ENCODE data around the gene ZFPM1. TPM values are rescaled to one million over a fixed set of nuclear protein-coding genes. Genes with fewer than 3 reads are reported as not detected.
A peak's percentile ranks its signal among the peaks of the same experiment; 100 is the strongest.

ZFPM1 gene
- total and polyA plus RNA-seq, 7 experiments from 2014 or later: 0.15 to 28.1 (median 13.5) TPM

GRCh38 chr16:88422733-88423447, 30.2 kb upstream of the ZFPM1 start:
- Mint-ChIP-seq H3K36me3 (no peaks in the 10 kb centered on the region), H3K27ac (no peak overlapping the region), H3K4me3 (no peak overlapping the region), H3K9me3 (peaks cover 0 to 3% (median 0%) of the 10 kb centered on the region in 11 donors), H3K27me3 (peaks cover 0 to 7% (median 0%) of the 10 kb centered on the region in 5 donors), H3K4me1 (peaks cover 0 to 8% (median 3%) of the 10 kb centered on the region in 7 donors)
- Histone ChIP-seq H3K4me3 (ENCODE audit: low read length) (no peak overlapping the region), H3K4me1 (ENCODE audit: control insufficient read depth in 2 of 2, insufficient read depth in 2 of 2, low read length in 2 of 2) (no peaks in the 10 kb centered on the region), H3K9me3 (ENCODE audit: control insufficient read depth in 2 of 3, low read length in 3 of 3) (no peaks in the 10 kb centered on the region), H3K27ac (ENCODE audit: low read depth, low read length) (no peak overlapping the region), H3K36me3 (ENCODE audit: control insufficient read depth in 2 of 3, insufficient read depth in 3 of 3, low read length in 3 of 3) (no peaks in the 10 kb centered on the region), H3K27me3 (ENCODE audit: control insufficient read depth in 2 of 2, insufficient read depth in 2 of 2, low read length in 2 of 2) (no peaks in the 10 kb centered on the region)
- DNase-seq (no peak), ATAC-seq (no peak)
- intact Hi-C loops (cut with micrococcal nuclease): no loop called here
- POLR2A ChIA-PET: no interaction called here
- CTCF ChIA-PET: no interaction called here

GRCh38 chr16:88423448-88423850, 29.6 kb upstream of the ZFPM1 start:
- CTCF ChIA-PET: no interaction called here
- no peaks in the 10 kb centered on the region for H3K36me3 Mint-ChIP-seq
- Histone ChIP-seq H3K4me1 (ENCODE audit: control insufficient read depth in 2 of 2, insufficient read depth in 2 of 2, low read length in 2 of 2) (no peaks in the 10 kb centered on the region), H3K4me3 (ENCODE audit: low read length) (no peak overlapping the region), H3K27me3 (ENCODE audit: control insufficient read depth in 2 of 2, insufficient read depth in 2 of 2, low read length in 2 of 2) (no peaks in the 10 kb centered on the region), H3K27ac (ENCODE audit: low read depth, low read length) (no peak overlapping the region), H3K9me3 (ENCODE audit: control insufficient read depth in 2 of 3, low read length in 3 of 3) (no peaks in the 10 kb centered on the region), H3K36me3 (ENCODE audit: control insufficient read depth in 2 of 3, insufficient read depth in 3 of 3, low read length in 3 of 3) (no peaks in the 10 kb centered on the region)
- POLR2A ChIA-PET: no interaction called here
- H3K27me3 Mint-ChIP-seq: peaks cover 0 to 7% (median 0%) of the 10 kb centered on the region in 5 donors
- intact Hi-C loops (cut with micrococcal nuclease): no loop called here
- peaks cover 0 to 8% (median 3%) of the 10 kb centered on the region in 7 donors for H3K4me1 Mint-ChIP-seq
- no peak overlapping the region for H3K27ac Mint-ChIP-seq
- no peak overlapping the region for H3K4me3 Mint-ChIP-seq
- ATAC-seq (no peak), DNase-seq (no peak)
- peaks cover 0 to 3% (median 0%) of the 10 kb centered on the region in 11 donors for H3K9me3 Mint-ChIP-seq

GRCh38 chr16:88424587-88425235, 28.4 kb upstream of the ZFPM1 start:
- no peak overlapping the region for H3K4me3 Mint-ChIP-seq
- Histone ChIP-seq H3K4me1 (ENCODE audit: control insufficient read depth in 2 of 2, insufficient read depth in 2 of 2, low read length in 2 of 2) (peaks cover 0 to 3% of the 10 kb centered on the region in 2 donors), H3K36me3 (ENCODE audit: control insufficient read depth in 2 of 3, insufficient read depth in 3 of 3, low read length in 3 of 3) (no peaks in the 10 kb centered on the region), H3K4me3 (ENCODE audit: low read length) (no peak overlapping the region), H3K27me3 (ENCODE audit: control insufficient read depth in 2 of 2, insufficient read depth in 2 of 2, low read length in 2 of 2) (no peaks in the 10 kb centered on the region), H3K27ac (ENCODE audit: low read depth, low read length) (no peak overlapping the region), H3K9me3 (ENCODE audit: control insufficient read depth in 2 of 3, low read length in 3 of 3) (no peaks in the 10 kb centered on the region)
- ChIA-PET CTCF (no interaction called here), POLR2A (no interaction called here)
- no peak overlapping the region for H3K27ac Mint-ChIP-seq
- peaks cover 0 to 8% (median 3%) of the 10 kb centered on the region in 7 donors for H3K4me1 Mint-ChIP-seq
- peaks cover 0 to 3% (median 0%) of the 10 kb centered on the region in 11 donors for H3K9me3 Mint-ChIP-seq
- intact Hi-C loops (cut with micrococcal nuclease): no loop called here
- H3K27me3 Mint-ChIP-seq: peaks cover 0 to 7% (median 0%) of the 10 kb centered on the region in 5 donors
- H3K36me3 Mint-ChIP-seq: no peaks in the 10 kb centered on the region
- no peak for DNase-seq
- ATAC-seq: peak; percentile 6

GRCh38 chr16:88426018-88426417, 27.1 kb upstream of the ZFPM1 start:
- POLR2A ChIA-PET: no interaction called here
- H3K27me3 Mint-ChIP-seq: peaks cover 0 to 7% (median 0%) of the 10 kb centered on the region in 5 donors
- Histone ChIP-seq H3K4me1 (ENCODE audit: control insufficient read depth in 2 of 2, insufficient read depth in 2 of 2, low read length in 2 of 2) (peaks cover 2 to 7% of the 10 kb centered on the region in 2 donors), H3K9me3 (ENCODE audit: control insufficient read depth in 2 of 3, low read length in 3 of 3) (no peaks in the 10 kb centered on the region), H3K27me3 (ENCODE audit: control insufficient read depth in 2 of 2, insufficient read depth in 2 of 2, low read length in 2 of 2) (no peaks in the 10 kb centered on the region), H3K36me3 (ENCODE audit: control insufficient read depth in 2 of 3, insufficient read depth in 3 of 3, low read length in 3 of 3) (no peaks in the 10 kb centered on the region), H3K4me3 (ENCODE audit: low read length) (no peak overlapping the region), H3K27ac (ENCODE audit: low read depth, low read length) (no peak overlapping the region)
- DNase-seq: no peak
- CTCF ChIA-PET: no interaction called here
- H3K4me3 Mint-ChIP-seq: no peak overlapping the region
- H3K36me3 Mint-ChIP-seq: no peaks in the 10 kb centered on the region
- H3K9me3 Mint-ChIP-seq: peaks cover 0 to 3% (median 0%) of the 10 kb centered on the region in 11 donors
- no peak for ATAC-seq
- intact Hi-C loops (cut with micrococcal nuclease): no loop called here
- no peak overlapping the region for H3K27ac Mint-ChIP-seq
- H3K4me1 Mint-ChIP-seq: peaks cover 0 to 8% (median 3%) of the 10 kb centered on the region in 7 donors

GRCh38 chr16:88427376-88427775, 25.7 kb upstream of the ZFPM1 start:
- H3K27me3 Mint-ChIP-seq: peaks cover 0 to 17% (median 0%) of the 10 kb centered on the region in 5 donors
- intact Hi-C loops (cut with micrococcal nuclease): no loop called here
- POLR2A ChIA-PET: no interaction called here

GRCh38 chr16:88428156-88428555, 24.9 kb upstream of the ZFPM1 start:
- Histone ChIP-seq H3K36me3 (ENCODE audit: control insufficient read depth in 2 of 3, insufficient read depth in 3 of 3, low read length in 3 of 3) (no peaks in the 10 kb centered on the region), H3K9me3 (ENCODE audit: control insufficient read depth in 2 of 3, low read length in 3 of 3) (no peaks in the 10 kb centered on the region), H3K27ac (ENCODE audit: low read depth, low read length) (no peak overlapping the region), H3K4me3 (ENCODE audit: low read length) (no peak overlapping the region), H3K4me1 (ENCODE audit: control insufficient read depth in 2 of 2, insufficient read depth in 2 of 2, low read length in 2 of 2) (peaks cover 5 to 7% of the 10 kb centered on the region in 2 donors), H3K27me3 (ENCODE audit: control insufficient read depth in 2 of 2, insufficient read depth in 2 of 2, low read length in 2 of 2) (no peaks in the 10 kb centered on the region)
- Mint-ChIP-seq H3K27me3 (peaks cover 0 to 17% (median 0%) of the 10 kb centered on the region in 5 donors), H3K9me3 (no peaks in the 10 kb centered on the region), H3K36me3 (no peaks in the 10 kb centered on the region), H3K4me3 (peak overlapping the region in 2 of 10 donors; percentile 13 to 75), H3K4me1 (peaks cover 0 to 14% (median 5%) of the 10 kb centered on the region in 7 donors), H3K27ac (no peak overlapping the region)
- DNase-seq: no peak
- ATAC-seq: no peak
- POLR2A ChIA-PET: no interaction called here
- CTCF ChIA-PET: interaction anchor here (1.4 kb wide), 1 partner anchor 10 kb away, joined by 3 read pairs; no protein-coding TSS in a partner anchor
- intact Hi-C loops (cut with micrococcal nuclease): no loop called here

More at GRCh38 chr16:88427376-88427775, 25.7 kb upstream of the ZFPM1 start:
- no peaks in the 10 kb centered on the region for H3K9me3 ChIP-seq (ENCODE audit: control insufficient read depth in 2 of 3, low read length in 3 of 3)
- no peak overlapping the region for H3K27ac ChIP-seq (ENCODE audit: low read depth, low read length)
- no peak overlapping the region for H3K4me3 Mint-ChIP-seq
- CTCF ChIA-PET: no interaction called here
- DNase-seq (no peak), ATAC-seq (no peak)
- H3K4me1 ChIP-seq (ENCODE audit: control insufficient read depth in 2 of 2, insufficient read depth in 2 of 2, low read length in 2 of 2): peaks cover 5 to 7% of the 10 kb centered on the region in 2 donors
- H3K27ac Mint-ChIP-seq: no peak overlapping the region
- no peaks in the 10 kb centered on the region for H3K27me3 ChIP-seq (ENCODE audit: control insufficient read depth in 2 of 2, insufficient read depth in 2 of 2, low read length in 2 of 2)
- H3K36me3 ChIP-seq (ENCODE audit: control insufficient read depth in 2 of 3, insufficient read depth in 3 of 3, low read length in 3 of 3): no peaks in the 10 kb centered on the region
- no peaks in the 10 kb centered on the region for H3K36me3 Mint-ChIP-seq
- H3K4me1 Mint-ChIP-seq: peaks cover 0 to 14% (median 5%) of the 10 kb centered on the region in 7 donors
- H3K4me3 ChIP-seq (ENCODE audit: low read length): no peak overlapping the region
- H3K9me3 Mint-ChIP-seq: peaks cover 0 to 3% (median 0%) of the 10 kb centered on the region in 11 donors

All from naive thymus-derived CD4-positive, alpha-beta T cell (primary cell).